HepG2 (cell line): ENCODE results near the gene AMER3. TPM values are rescaled to one million over a fixed set of nuclear protein-coding genes. Genes with fewer than 3 reads are reported as not detected.
A peak's percentile ranks its signal among the peaks of the same experiment; 100 is the strongest.

ENCODE experiments used
- ATF7 ChIP-seq, 2 experiments: fragments of 450-650 bp in 1 of 2; sonication (generic) in 1 of 2; formaldehyde crosslinking in 1 of 2; IDR thresholded peaks; 2 replicates each; pipeline versions ENCODE4 v1.4.0 to v1.6.1; 2016 to 2020; ENCODE audit warnings: antibody characterized with exemption in 1 of 2, mild to moderate bottlenecking in 1 of 2, missing genetic modification reagents in 1 of 2
- BORCS8-MEF2B ChIP-seq: sonication (generic); formaldehyde crosslinking; IDR thresholded peaks from 2 replicates; pipeline ENCODE4 v1.8.0; 2022; ENCODE audit warnings: mild to moderate bottlenecking, missing genetic modification reagents
- CEBPZ ChIP-seq: IDR thresholded peaks from 2 replicates; pipeline ENCODE4 v1.6.1; 2012; ENCODE audit warnings: low read length, improper control_type of control experiment
- FUBP1 ChIP-seq: sonication (generic); formaldehyde crosslinking; IDR thresholded peaks from 2 replicates; pipeline ENCODE4 v1.5.1; 2020; ENCODE audit warnings: missing genetic modification reagents, mild to moderate bottlenecking, borderline replicate concordance
- KAT7 ChIP-seq: IDR thresholded peaks from 2 replicates; pipeline ENCODE4 v1.6.1; 2018; ENCODE audit warnings: borderline replicate concordance, missing compliant biosample characterization
- KDM3A ChIP-seq: IDR thresholded peaks from 2 replicates; pipeline ENCODE4 v1.6.1; 2018; ENCODE audit warnings: low read depth, missing compliant biosample characterization
- KMT2B ChIP-seq: IDR thresholded peaks from 2 replicates; pipeline ENCODE4 v1.6.1; 2016; ENCODE audit warnings: missing genetic modification reagents, missing compliant biosample characterization
- MIXL1 ChIP-seq: IDR thresholded peaks from 2 replicates; pipeline ENCODE4 v1.6.1; 2016
- NFKBIZ ChIP-seq: IDR thresholded peaks from 2 replicates; pipeline ENCODE4 v1.6.1; 2018; ENCODE audit warnings: missing genetic modification reagents, missing compliant biosample characterization
- NR2F6 ChIP-seq, 2 experiments: IDR thresholded peaks; 2 replicates each; pipeline ENCODE4 v1.6.1; 2016; ENCODE audit warnings: antibody characterized with exemption in 1 of 2, mild to moderate bottlenecking in 1 of 2
- RXRB ChIP-seq: IDR thresholded peaks from 2 replicates; pipeline ENCODE4 v1.6.1; 2016; ENCODE audit warnings: borderline replicate concordance, missing genetic modification reagents, missing compliant biosample characterization
- SMARCC2 ChIP-seq: fragments of 450-650 bp; IDR thresholded peaks from 2 replicates; pipeline ENCODE4 v1.6.1; 2017; ENCODE audit warnings: antibody characterized with exemption, mild to moderate bottlenecking
- SMC3 ChIP-seq: IDR thresholded peaks from 2 replicates; pipeline ENCODE4 v1.6.1; 2011; ENCODE audit warnings: low read length, improper control_type of control experiment
- SRF ChIP-seq: IDR thresholded peaks from 2 replicates; pipeline ENCODE4 v1.6.1; 2011; ENCODE audit warnings: mild to moderate bottlenecking, low read depth, low read length, moderate library complexity
- TEAD3 ChIP-seq: optimal IDR thresholded peaks from 2 replicates; pipeline ENCODE3; 2016; ENCODE audit warnings: borderline replicate concordance
- THRA ChIP-seq: sonication (generic); formaldehyde crosslinking; IDR thresholded peaks from 2 replicates; pipeline ENCODE4 v1.4.0; 2020; ENCODE audit warnings: missing genetic modification reagents, borderline replicate concordance
- ZBTB43 ChIP-seq: sonication (generic); formaldehyde crosslinking; conservative IDR thresholded peaks from 2 replicates; pipeline ENCODE4 v1.4.0; 2020; ENCODE audit warnings: missing genetic modification reagents
- ZNF124 ChIP-seq: sonication (generic); formaldehyde crosslinking; IDR thresholded peaks from 2 replicates; pipeline ENCODE4 v1.4.0; 2020; ENCODE audit warnings: missing genetic modification reagents
- ZNF614 ChIP-seq: IDR thresholded peaks from 2 replicates; pipeline ENCODE4 v1.6.1; 2018; ENCODE audit warnings: missing biosample characterization, missing genetic modification reagents, inconsistent platforms, borderline replicate concordance
- ZNF737 ChIP-seq: sonication (generic); formaldehyde crosslinking; IDR thresholded peaks from 2 replicates; pipeline ENCODE4 v1.5.0; 2020; ENCODE audit warnings: missing genetic modification reagents, mild to moderate bottlenecking, borderline replicate concordance
- ZNF776 ChIP-seq: sonication (generic); formaldehyde crosslinking; IDR thresholded peaks from 2 replicates; pipeline ENCODE4 v1.4.0; 2020; ENCODE audit warnings: mild to moderate bottlenecking, missing genetic modification reagents
- polyA plus RNA-seq, 8 experiments: library from polyadenylated mRNA; depleted of rRNA in 3 of 8; stranded (reverse) in 7 of 8; unstranded in 1 of 8; fragments of >200 nt; fragmentation: Illumina TruSeq in 4 of 8; extraction: Trizol in 4 of 8; gene quantifications; 2 replicates each; pipeline versions ENCODE4 v1.2.1 to v1.2.3, GENCODE V29; 2011 to 2016; ENCODE audit warnings: low read depth in 4 of 8, missing spikeins in 1 of 8, mixed read lengths in 1 of 8; ENCODE audit not compliant: insufficient read depth in 1 of 8
- total RNA-seq, 5 experiments: library from RNA; depleted of rRNA; stranded (reverse); fragments of >200 nt; fragmentation: Illumina TruSeq; extraction: Trizol; gene quantifications; 2 replicates each; pipeline ENCODE4 v1.2.3, GENCODE V29; 2016; ENCODE audit warnings: low read depth in 1 of 5

The AMER3 gene
- total and polyA plus RNA-seq, 2 of the 13 experiments (the other 11 are each of a cell fraction or from before 2014, with no cell fraction given) = not detected

- TF ChIP-seq THRA (peak; percentile 9; the same call in 1 of the 2 replicates), KMT2B (no peak), BORCS8-MEF2B (peak; percentile 96), SRF (no peak), CEBPZ (no peak), MIXL1 (no peak), ZBTB43 (CRISPR knock-in tag) (no peak), KDM3A (CRISPR knock-in tag) (peak; percentile 52; the same call in 1 of the 2 replicates), KAT7 (CRISPR knock-in tag) (no peak; the same call in 1 of the 2 replicates), TEAD3 (CRISPR knock-in tag) (no peak), SMARCC2 (no peak), NFKBIZ (no peak), ZNF124 (no peak; the same call in 1 of the 2 replicates), FUBP1 (CRISPR knock-in tag) (no peak), ZNF776 (CRISPR knock-in tag) (peak; percentile 39; the same call in 1 of the 2 replicates), ATF7 (IDR thresholded peaks at IDR 0.05) (no peak), ATF7 (CRISPR knock-in tag; IDR thresholded peaks at IDR 0.05) (no peak), ZNF737 (CRISPR knock-in tag) (no peak; the same call in 1 of the 2 replicates), RXRB (0 out of 2 replicates have a peak, but pooled peaks have one; percentile 24), SMC3 (peak; percentile 23; the same call in 1 of the 2 replicates), NR2F6 (IDR thresholded peaks at IDR 0.05) (no peak), NR2F6 (CRISPR knock-in tag; IDR thresholded peaks at IDR 0.05) (0 out of 2 replicates have a peak, but pooled peaks have one; percentile 14), ZNF614 (no peak)
Observed at GRCh38 chr2:130797493-130798435, 42.4 kb downstream of the AMER3 start (continued).
